IMR-90 (cell line): Measurements from ENCODE around the gene DMRT1. TPM values are rescaled to one million over a fixed set of nuclear protein-coding genes. Genes with fewer than 3 reads are reported as not detected.

Experiments used
- ATAC-seq: fragments of 200-7000 bp; cut with Tn5 transposase; 2 replicates; pipeline ENCODE4 v1.9.1; 2020; ENCODE audit warnings: low read depth, mild to moderate bottlenecking, moderate library complexity
- BruUV-seq: library from RNA; stranded (reverse); fragments of 400-500 nt; replicated peaks from 2 replicates; lab custom pipeline; 2021; lab: Mats Ljungman, UMichigan
- CTCF ChIA-PET: fragments of 300-600 bp; formaldehyde crosslinking; extraction: SDS; loops from one replicate; lab custom pipeline; 2021; ENCODE audit warnings: antibody characterized with exemption; lab: Yijun Ruan, JAX
- POLR2A ChIA-PET: fragments of 300-600 bp; sonication (Branson Sonifier 250); formaldehyde crosslinking; loops from one replicate; lab custom pipeline; 2022; ENCODE audit warnings: antibody characterized with exemption; ENCODE audit not compliant: unreplicated experiment; lab: Charles Lee
- DNase-seq: peaks from one replicate; pipeline ENCODE4 v3.0.0; 2013
- H2AFZ ChIP-seq: replicated peaks from 2 replicates; pipeline ENCODE3; 2013; ENCODE audit warnings: low read length, mild to moderate bottlenecking; ENCODE audit not compliant: poor library complexity
- H2AK5ac ChIP-seq: 2 replicates; pipeline ENCODE4 v1.6.1; 2013; ENCODE audit warnings: low read depth, low read length, inconsistent platforms
- H2AK9ac ChIP-seq: replicated peaks from 2 replicates; pipeline ENCODE3; 2013; ENCODE audit warnings: mild to moderate bottlenecking, low read depth, low read length, moderate library complexity; ENCODE audit not compliant: poor library complexity
- H2BK120ac ChIP-seq: 2 replicates; pipeline ENCODE4 v1.6.1; 2013; ENCODE audit warnings: low read depth, low read length, inconsistent platforms
- H2BK15ac ChIP-seq: 3 replicates; pipeline ENCODE4 v1.6.1; 2013; ENCODE audit warnings: low read depth, low read length, inconsistent platforms
- H2BK20ac ChIP-seq: 2 replicates; pipeline ENCODE4 v1.6.1; 2013; ENCODE audit warnings: low read depth, mild to moderate bottlenecking, inconsistent platforms, low read length, moderate library complexity
- H2BK5ac ChIP-seq: 2 replicates; pipeline ENCODE4 v1.6.1; 2013; ENCODE audit warnings: mild to moderate bottlenecking, low read depth, low read length, inconsistent platforms; ENCODE audit not compliant: poor library complexity, severe bottlenecking
- H3K14ac ChIP-seq: replicated peaks from 2 replicates; pipeline ENCODE4 v1.6.1; 2013; ENCODE audit warnings: low read depth, low read length, inconsistent platforms
- H3K18ac ChIP-seq: 2 replicates; pipeline ENCODE4 v1.6.1; 2013; ENCODE audit warnings: low read depth, low read length, control low read depth
- H3K23ac ChIP-seq: 2 replicates; pipeline ENCODE4 v1.6.1; 2013; ENCODE audit warnings: low read depth, low read length, inconsistent platforms
- H3K27ac ChIP-seq: 2 replicates; pipeline ENCODE4 v1.5.1; 2013; ENCODE audit warnings: mild to moderate bottlenecking, control low read depth, low read length; ENCODE audit not compliant: insufficient read depth
- H3K27me3 ChIP-seq: 2 replicates; pipeline ENCODE4 v1.6.1; 2013; ENCODE audit warnings: low read length; ENCODE audit not compliant: control insufficient read depth, insufficient read depth
- H3K36me3 ChIP-seq: 2 replicates; pipeline ENCODE4 v1.6.1; 2013; ENCODE audit warnings: low read length, mixed read lengths; ENCODE audit not compliant: control insufficient read depth, insufficient read depth
- H3K4ac ChIP-seq: 2 replicates; pipeline ENCODE4 v1.6.1; 2013; ENCODE audit warnings: low read depth, low read length, inconsistent platforms
- H3K4me1 ChIP-seq: 2 replicates; pipeline ENCODE4 v1.6.1; 2013; ENCODE audit warnings: low read length, mixed read lengths; ENCODE audit not compliant: control insufficient read depth, insufficient read depth
- H3K4me2 ChIP-seq: 2 replicates; pipeline ENCODE4 v1.6.1; 2013; ENCODE audit warnings: low read depth, mild to moderate bottlenecking, control low read depth, low read length, moderate library complexity
- H3K4me3 ChIP-seq: 2 replicates; pipeline ENCODE4 v1.5.1; 2013; ENCODE audit warnings: low read depth, mild to moderate bottlenecking, control low read depth, low read length, moderate library complexity; ENCODE audit not compliant: insufficient read depth
- H3K56ac ChIP-seq: 2 replicates; pipeline ENCODE4 v1.6.1; 2013; ENCODE audit warnings: low read length, inconsistent platforms; ENCODE audit not compliant: insufficient read depth; ENCODE audit errors: extremely low read depth
- H3K79me1 ChIP-seq, 2 experiments: 2 replicates each; pipeline ENCODE4 v1.6.1; 2013; ENCODE audit warnings: low read length in 2 of 2, inconsistent platforms in 1 of 2, low read depth in 1 of 2
- H3K9ac ChIP-seq: 2 replicates; pipeline ENCODE4 v1.6.1; 2013; ENCODE audit warnings: low read depth, low read length, control low read depth
- H3K9me1 ChIP-seq: 2 replicates; pipeline ENCODE4 v1.6.1; 2013; ENCODE audit warnings: low read length, inconsistent platforms; ENCODE audit not compliant: insufficient read depth
- H3K9me3 ChIP-seq: 2 replicates; pipeline ENCODE4 v1.6.1; 2013; ENCODE audit warnings: low read length; ENCODE audit not compliant: control insufficient read depth, insufficient read depth
- H4K20me1 ChIP-seq: 2 replicates; pipeline ENCODE4 v1.6.1; 2013; ENCODE audit warnings: low read length, inconsistent platforms; ENCODE audit not compliant: insufficient read depth
- H4K5ac ChIP-seq: 2 replicates; pipeline ENCODE4 v1.6.1; 2013; ENCODE audit warnings: mild to moderate bottlenecking, low read depth, low read length, control low read depth
- H4K8ac ChIP-seq, 2 experiments: 2 replicates each; pipeline ENCODE4 v1.6.1; 2013; ENCODE audit warnings: low read depth in 2 of 2, low read length in 2 of 2, control low read depth in 1 of 2, inconsistent platforms in 1 of 2
- H4K91ac ChIP-seq: 2 replicates; pipeline ENCODE4 v1.6.1; 2013; ENCODE audit warnings: low read depth, low read length, inconsistent platforms; ENCODE audit not compliant: insufficient read depth
- CEBPB ChIP-seq: IDR thresholded peaks from 2 replicates; pipeline ENCODE4 v1.6.1; 2012; ENCODE audit warnings: low read depth, low read length, improper control_type of control experiment
- CTCF ChIP-seq: conservative IDR thresholded peaks from 2 replicates; pipeline ENCODE4 v1.5.1; 2012; ENCODE audit warnings: mild to moderate bottlenecking, low read depth, low read length, improper control_type of control experiment
- FOS ChIP-seq: fragments of 150-350 bp; IDR thresholded peaks from 2 replicates; pipeline ENCODE4 v1.6.1; 2016; ENCODE audit warnings: low read depth, low read length
- MAFK ChIP-seq: IDR thresholded peaks from 2 replicates; pipeline ENCODE4 v1.6.1; 2012; ENCODE audit warnings: low read depth, low read length, improper control_type of control experiment
- MAZ ChIP-seq: IDR thresholded peaks from 2 replicates; pipeline ENCODE4 v1.6.1; 2012; ENCODE audit warnings: low read depth, mild to moderate bottlenecking, low read length, improper control_type of control experiment, moderate library complexity, borderline replicate concordance
- MXI1 ChIP-seq: IDR thresholded peaks from 2 replicates; pipeline ENCODE4 v1.6.1; 2012; ENCODE audit warnings: low read depth, mild to moderate bottlenecking, low read length, moderate library complexity, borderline replicate concordance
- POLR2A ChIP-seq: IDR thresholded peaks from 2 replicates; pipeline ENCODE4 v1.6.1; 2012; ENCODE audit warnings: mild to moderate bottlenecking, low read depth, low read length
- RAD21 ChIP-seq: IDR thresholded peaks from 2 replicates; pipeline ENCODE4 v1.6.1; 2012; ENCODE audit warnings: low read length, improper control_type of control experiment
- RCOR1 ChIP-seq: IDR thresholded peaks from 2 replicates; pipeline ENCODE4 v1.6.1; 2012; ENCODE audit warnings: mild to moderate bottlenecking, low read length, improper control_type of control experiment; ENCODE audit not compliant: insufficient replicate concordance
- USF2 ChIP-seq: fragments of 150-350 bp; IDR thresholded peaks from 2 replicates; pipeline ENCODE4 v1.6.1; 2017; ENCODE audit warnings: mild to moderate bottlenecking, antibody characterized with exemption, low read length, low read depth
- WGBS, 2 experiments: methylation state at CpG; one replicate each; pipeline versions ENCODE4 v1.1.5 to v1.1.7; 2013; ENCODE audit warnings: missing lambda C conversion rate in 2 of 2; ENCODE audit not compliant: insufficient read length in 1 of 2; ENCODE audit errors: extremely low coverage in 2 of 2; 5-methylcytosine and 5-hydroxymethylcytosine counted together
- dilution Hi-C: fragments of 300-500 bp; cut with HindIII; formaldehyde crosslinking; loops from one replicate; pipeline ENCODE4 v1.14.3; 2018; ENCODE audit warnings: low sequenced_read_pairs; ENCODE audit not compliant: unreplicated experiment
- in situ Hi-C: fragments of 300-500 bp; cut with MboI; formaldehyde crosslinking; loops from 3 replicates; pipeline ENCODE4 v1.14.3; 2019; ENCODE audit warnings: low sequenced_read_pairs, inconsistent platforms, mixed read lengths
- intact Hi-C: fragments of 100-400 bp; cut with micrococcal nuclease; formaldehyde crosslinking; loops from 2 replicates; pipeline ENCODE4 v1.10.0; 2022
- polyA plus RNA-seq, 3 experiments: library from polyadenylated mRNA; depleted of rRNA; stranded (reverse); fragments of >200 nt; gene quantifications; 2 replicates each; pipeline ENCODE4 v1.2.3, GENCODE V29; 2012; ENCODE audit warnings: low replicate concordance in 1 of 3
- total RNA-seq: library from RNA; depleted of rRNA; stranded (reverse); fragments of >200 nt; gene quantifications from 2 replicates; pipeline ENCODE4 v1.2.3, GENCODE V29; 2012

DMRT1 gene
- total and polyA plus RNA-seq, 2 of the 4 experiments (the other 2 are of a cell fraction): not detected

- Histone ChIP-seq H4K91ac (no peak overlapping the region), H3K23ac (no peak overlapping the region), H4K8ac (no peak overlapping the region), H3K4ac (no peak overlapping the region), H2AK5ac (no peak overlapping the region), H3K9me1 (no peaks in the 10 kb centered on the region), H3K14ac (no peak overlapping the region), H3K36me3 (no peaks in the 10 kb centered on the region), H3K27ac (no peak overlapping the region), H3K56ac (no peak overlapping the region), H4K5ac (no peak overlapping the region), H3K4me2 (no peak overlapping the region), H3K4me1 (no peaks in the 10 kb centered on the region), H3K9ac (no peak overlapping the region), H2BK5ac (no peak overlapping the region), H2AK9ac (no peak overlapping the region), H4K20me1 (no peaks in the 10 kb centered on the region), H2BK20ac (no peak overlapping the region), H3K18ac (no peak overlapping the region), H2BK120ac (no peak overlapping the region), H3K4me3 (no peak overlapping the region), H2BK15ac (no peak overlapping the region), H2AFZ (no peak overlapping the region), H3K79me1 (no peaks in the 10 kb centered on the region), H3K9me3 (no peaks in the 10 kb centered on the region), H3K27me3 (peaks cover 8% of the 10 kb centered on the region)
- ATAC-seq: no peak
- BruUV-seq: no TSS peak
- intact Hi-C loops (no loop called here), in situ Hi-C loops (no loop called here), dilution Hi-C loops (no loop called here)
- no peak for DNase-seq
- CTCF ChIA-PET: no interaction called here
- 100% methylated on average over 1 of the region's 3 CpGs; no CpG with 5 or more reads in 1 of the 2 experiments for WGBS, 2 experiments
- POLR2A ChIA-PET: no interaction called here
- no peak for TF ChIP-seq MAZ
- TF ChIP-seq USF2: no peak
- no peak for TF ChIP-seq RAD21
- TF ChIP-seq POLR2A: no peak
- no peak for TF ChIP-seq RCOR1
- no peak for TF ChIP-seq CEBPB
- TF ChIP-seq MAFK: no peak
- TF ChIP-seq MXI1: no peak
- no peak for TF ChIP-seq FOS
- no peak for TF ChIP-seq CTCF
Measured at GRCh38 chr9:903886-904285, 62.4 kb downstream of the DMRT1 start.
